H9 (cell line): ENCODE results near the gene TMEM91. TPM values are rescaled to one million over a fixed set of nuclear protein-coding genes. Genes with fewer than 3 reads are reported as not detected.

ENCODE experiments used
- DNase-seq: peaks from one replicate; pipeline ENCODE4 v3.0.0-alpha.2; 2017
- H2AFZ ChIP-seq: one replicate; pipeline ENCODE4 v1.6.1; 2013; ENCODE audit warnings: mild to moderate bottlenecking, low read length, control low read depth, moderate library complexity
- H2AK5ac ChIP-seq: 2 replicates; pipeline ENCODE4 v1.6.1; 2013; ENCODE audit warnings: low read length, control low read depth, mixed read lengths; ENCODE audit not compliant: insufficient read length
- H2BK120ac ChIP-seq: one replicate; pipeline ENCODE4 v1.6.1; 2013; ENCODE audit warnings: low read depth, mild to moderate bottlenecking, low read length, control low read depth, inconsistent platforms; ENCODE audit not compliant: poor library complexity, severe bottlenecking
- H2BK12ac ChIP-seq: 2 replicates; pipeline ENCODE4 v1.6.1; 2013; ENCODE audit warnings: low read length, control low read depth, mixed read lengths, low read depth; ENCODE audit not compliant: insufficient read length
- H2BK15ac ChIP-seq: 2 replicates; pipeline ENCODE4 v1.6.1; 2013; ENCODE audit warnings: low read depth, low read length, control low read depth
- H2BK20ac ChIP-seq: one replicate; pipeline ENCODE4 v1.6.1; 2013; ENCODE audit warnings: low read depth, mild to moderate bottlenecking, low read length, control low read depth, inconsistent platforms; ENCODE audit not compliant: poor library complexity, severe bottlenecking
- H2BK5ac ChIP-seq: 2 replicates; pipeline ENCODE4 v1.6.1; 2013; ENCODE audit warnings: low read length, control low read depth, mixed read lengths; ENCODE audit not compliant: insufficient read length
- H3K14ac ChIP-seq: 2 replicates; pipeline ENCODE4 v1.6.1; 2013; ENCODE audit warnings: low read length, control low read depth; ENCODE audit not compliant: insufficient read depth
- H3K18ac ChIP-seq: 2 replicates; pipeline ENCODE4 v1.6.1; 2013; ENCODE audit warnings: low read depth, mild to moderate bottlenecking, mixed read lengths, low read length, control low read depth; ENCODE audit not compliant: insufficient read length
- H3K23ac ChIP-seq: 2 replicates; pipeline ENCODE4 v1.6.1; 2013; ENCODE audit warnings: low read length, control low read depth, mixed read lengths, low read depth; ENCODE audit not compliant: insufficient read length
- H3K23me2 ChIP-seq: 2 replicates; pipeline ENCODE4 v1.6.1; 2013; ENCODE audit warnings: low read depth, mild to moderate bottlenecking, mixed read lengths, low read length, control low read depth; ENCODE audit not compliant: insufficient read length, poor library complexity, severe bottlenecking
- H3K27ac ChIP-seq: 2 replicates; pipeline ENCODE4 v1.5.1; 2013; ENCODE audit warnings: low read length, control low read depth, mixed read lengths, low read depth; ENCODE audit not compliant: insufficient read length
- H3K27me3 ChIP-seq: 2 replicates; pipeline ENCODE4 v1.6.1; 2013; ENCODE audit warnings: low read length, control low read depth, inconsistent platforms; ENCODE audit not compliant: insufficient read depth
- H3K4ac ChIP-seq: 2 replicates; pipeline ENCODE4 v1.6.1; 2013; ENCODE audit warnings: low read depth, mild to moderate bottlenecking, control low read depth, inconsistent platforms, low read length, moderate library complexity
- H3K4me1 ChIP-seq: 2 replicates; pipeline ENCODE4 v1.6.1; 2013; ENCODE audit warnings: low read length, control low read depth, inconsistent platforms; ENCODE audit not compliant: insufficient read depth
- H3K4me2 ChIP-seq: 2 replicates; pipeline ENCODE4 v1.6.1; 2013; ENCODE audit warnings: low read length, control low read depth, mixed read lengths; ENCODE audit not compliant: insufficient read length, insufficient read depth
- H3K56ac ChIP-seq: 2 replicates; pipeline ENCODE4 v1.6.1; 2013; ENCODE audit warnings: low read depth, mild to moderate bottlenecking, mixed read lengths, low read length, control low read depth; ENCODE audit not compliant: insufficient read length
- H3K79me1 ChIP-seq: 2 replicates; pipeline ENCODE4 v1.6.1; 2013; ENCODE audit warnings: low read depth, mild to moderate bottlenecking, moderate library complexity, low read length, control low read depth, inconsistent platforms; ENCODE audit not compliant: insufficient read depth, poor library complexity, severe bottlenecking
- H3K79me2 ChIP-seq: 2 replicates; pipeline ENCODE4 v1.6.1; 2013; ENCODE audit warnings: low read length, control low read depth, inconsistent platforms; ENCODE audit not compliant: insufficient read depth
- H3K9ac ChIP-seq: 2 replicates; pipeline ENCODE4 v1.6.1; 2013; ENCODE audit warnings: low read length, control low read depth, mixed read lengths; ENCODE audit not compliant: insufficient read length; ENCODE audit errors: extremely low read depth
- H3K9me3 ChIP-seq: one replicate; pipeline ENCODE4 v1.6.1; 2013; ENCODE audit warnings: low read depth, low read length, inconsistent platforms; ENCODE audit not compliant: control insufficient read depth
- H3T11ph ChIP-seq: one replicate; pipeline ENCODE4 v1.6.1; 2013; ENCODE audit warnings: mild to moderate bottlenecking, low read length, control low read depth, inconsistent platforms
- H4K20me1 ChIP-seq: one replicate; pipeline ENCODE4 v1.6.1; 2013; ENCODE audit not compliant: control insufficient read depth, insufficient read length, insufficient read depth
- H4K5ac ChIP-seq: 2 replicates; pipeline ENCODE4 v1.6.1; 2013; ENCODE audit warnings: low read depth, mild to moderate bottlenecking, mixed read lengths, low read length, control low read depth; ENCODE audit not compliant: insufficient read length
- H4K8ac ChIP-seq: replicated peaks from 2 replicates; pipeline ENCODE4 v1.6.1; 2013; ENCODE audit warnings: low read length, control low read depth, mixed read lengths, low read depth; ENCODE audit not compliant: insufficient read length
- H4K91ac ChIP-seq: 2 replicates; pipeline ENCODE4 v1.6.1; 2013; ENCODE audit warnings: low read depth, mild to moderate bottlenecking, moderate library complexity, mixed read lengths, low read length, control low read depth; ENCODE audit not compliant: insufficient read length
- H3K27ac Mint-ChIP-seq, 3 experiments: 2 replicates in 2 of 3; 3 replicates in 1 of 3; pipeline ENCODE4 v1.8.0; 2020 to 2021; ENCODE audit warnings: mixed read lengths in 3 of 3, mild to moderate bottlenecking in 1 of 3, moderate library complexity in 1 of 3
- H3K27me3 Mint-ChIP-seq: 2 replicates; pipeline ENCODE4 v1.8.0; 2021; ENCODE audit warnings: low read depth, mild to moderate bottlenecking, moderate library complexity, mixed read lengths
- H3K36me3 Mint-ChIP-seq, 3 experiments: 2 replicates in 2 of 3; 3 replicates in 1 of 3; pipeline ENCODE4 v1.8.0; 2020 to 2021; ENCODE audit warnings: low read depth in 3 of 3, mixed read lengths in 3 of 3; ENCODE audit not compliant: insufficient read depth in 1 of 3
- H3K4me1 Mint-ChIP-seq, 2 experiments: 2 replicates each; pipeline ENCODE4 v1.8.0; 2020; ENCODE audit warnings: mixed read lengths in 2 of 2
- H3K4me3 Mint-ChIP-seq, 2 experiments: 2 replicates in 1 of 2; 3 replicates in 1 of 2; pipeline ENCODE4 v1.8.0; 2020 to 2021; ENCODE audit warnings: mild to moderate bottlenecking in 2 of 2, mixed read lengths in 2 of 2, moderate library complexity in 1 of 2
- H3K9me3 Mint-ChIP-seq, 2 experiments: 2 replicates in 1 of 2; 3 replicates in 1 of 2; pipeline ENCODE4 v1.8.0; 2020; ENCODE audit warnings: mild to moderate bottlenecking in 2 of 2, mixed read lengths in 2 of 2, moderate library complexity in 1 of 2
- WGBS: extraction: QIAGEN DNeasy Blood & Tissue Kit; methylation state at CpG from one replicate; pipeline ENCODE4 v1.1.7; 2013; ENCODE audit warnings: missing lambda C conversion rate, low lambda C conversion rate, mixed read lengths; ENCODE audit not compliant: insufficient read length; ENCODE audit errors: extremely low coverage; 5-methylcytosine and 5-hydroxymethylcytosine counted together
- total RNA-seq: library from RNA; stranded (reverse); gene quantifications from 2 replicates; pipeline ENCODE4 v1.2.1, GENCODE V29; 2021
- TF ChIP-seq, protein P1 (sequence below): fragments of 200-600 bp; sonication (generic); conservative IDR thresholded peaks from 3 replicates; pipeline ENCODE4 v1.8.0; 2021; ENCODE audit warnings: antibody characterized with exemption, mild to moderate bottlenecking

The TMEM91 gene
- total RNA-seq, 1 experiment from 2014 or later = 5.7 TPM

DNA sequence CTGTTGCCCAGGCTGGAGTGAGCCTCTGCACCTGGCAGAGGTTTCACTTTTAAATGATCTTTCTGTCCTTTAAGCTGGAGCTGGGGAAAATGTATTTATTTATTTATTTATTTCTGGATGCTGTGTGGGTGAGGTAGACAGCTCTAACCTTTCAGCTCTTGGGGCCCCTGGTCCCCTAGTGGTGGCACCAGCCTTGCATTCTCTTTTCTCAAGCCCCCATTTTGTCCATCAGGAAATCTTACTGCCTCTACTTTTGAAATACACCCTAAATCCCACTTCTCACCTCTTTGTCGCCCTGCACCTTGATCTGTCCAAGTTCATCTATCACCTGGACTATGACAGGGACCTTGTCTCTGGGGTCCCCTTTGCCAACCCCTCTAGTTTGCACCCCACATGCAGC, 10.2 kb upstream of the TMEM91 start:
- Histone ChIP-seq H3K4me1 (no peaks in the 10 kb centered on the region), H3K79me2 (no peaks in the 10 kb centered on the region)

More for the DNA sequence above, 10.2 kb upstream of the TMEM91 start:
- H2BK15ac ChIP-seq = no peak overlapping the region
- no peak overlapping the region for H3K18ac ChIP-seq
- no peak overlapping the region for H2BK5ac ChIP-seq
- H2AFZ ChIP-seq = no peak overlapping the region
- no peak overlapping the region for H3T11ph ChIP-seq
- H2BK120ac ChIP-seq = no peak overlapping the region
- Mint-ChIP-seq H3K4me1 (peaks cover 2 to 8% of the 10 kb centered on the region in 2 experiments; a peak in 2 of 4 replicates), H3K9me3 (no peaks in the 10 kb centered on the region), H3K27ac (peak overlapping the region in 1 of 3 experiments; percentile 40; a peak in 1 of 7 replicates), H3K27me3 (no peaks in the 10 kb centered on the region), H3K4me3 (peak overlapping the region in 1 of 2 experiments; percentile 15; a peak in 3 of 5 replicates), H3K36me3 (no peaks in the 10 kb centered on the region; a peak in 1 of 7 replicates)
- H3K9ac ChIP-seq = no peak overlapping the region
- no peak overlapping the region for H4K8ac ChIP-seq
- H3K27me3 ChIP-seq = no peaks in the 10 kb centered on the region
- no peak overlapping the region for H2BK12ac ChIP-seq
- H4K20me1 ChIP-seq = no peaks in the 10 kb centered on the region
- no peaks in the 10 kb centered on the region for H3K9me3 ChIP-seq
- no peak overlapping the region for H3K14ac ChIP-seq
- H3K23ac ChIP-seq = no peak overlapping the region
- TF ChIP-seq, protein P1, sequence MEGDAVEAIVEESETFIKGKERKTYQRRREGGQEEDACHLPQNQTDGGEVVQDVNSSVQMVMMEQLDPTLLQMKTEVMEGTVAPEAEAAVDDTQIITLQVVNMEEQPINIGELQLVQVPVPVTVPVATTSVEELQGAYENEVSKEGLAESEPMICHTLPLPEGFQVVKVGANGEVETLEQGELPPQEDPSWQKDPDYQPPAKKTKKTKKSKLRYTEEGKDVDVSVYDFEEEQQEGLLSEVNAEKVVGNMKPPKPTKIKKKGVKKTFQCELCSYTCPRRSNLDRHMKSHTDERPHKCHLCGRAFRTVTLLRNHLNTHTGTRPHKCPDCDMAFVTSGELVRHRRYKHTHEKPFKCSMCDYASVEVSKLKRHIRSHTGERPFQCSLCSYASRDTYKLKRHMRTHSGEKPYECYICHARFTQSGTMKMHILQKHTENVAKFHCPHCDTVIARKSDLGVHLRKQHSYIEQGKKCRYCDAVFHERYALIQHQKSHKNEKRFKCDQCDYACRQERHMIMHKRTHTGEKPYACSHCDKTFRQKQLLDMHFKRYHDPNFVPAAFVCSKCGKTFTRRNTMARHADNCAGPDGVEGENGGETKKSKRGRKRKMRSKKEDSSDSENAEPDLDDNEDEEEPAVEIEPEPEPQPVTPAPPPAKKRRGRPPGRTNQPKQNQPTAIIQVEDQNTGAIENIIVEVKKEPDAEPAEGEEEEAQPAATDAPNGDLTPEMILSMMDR = peak; percentile 57
- no peak overlapping the region for H2BK20ac ChIP-seq
- no peak for DNase-seq
- no CpG with 5 or more reads among the region's 1 CpG for WGBS
- H2AK5ac ChIP-seq = no peak overlapping the region
- no peak overlapping the region for H3K4ac ChIP-seq
- H3K56ac ChIP-seq = no peak overlapping the region
- H3K79me1 ChIP-seq = no peaks in the 10 kb centered on the region
- H3K4me2 ChIP-seq = no peak overlapping the region
- no peak overlapping the region for H3K27ac ChIP-seq
- peaks cover 8% of the 10 kb centered on the region for H3K23me2 ChIP-seq
- H4K91ac ChIP-seq = no peak overlapping the region
- H4K5ac ChIP-seq = no peak overlapping the region
